CD8-positive, alpha-beta memory T cell (primary cell): ENCODE results near the gene ZC3H8. TPM values are rescaled to one million over a fixed set of nuclear protein-coding genes. Genes with fewer than 3 reads are reported as not detected.

Source experiments
- CTCF ChIA-PET: fragments of 350-600 bp; sonication (Branson Sonifier 250); formaldehyde crosslinking; loops from one replicate; lab custom pipeline; 2021; ENCODE audit warnings: antibody characterized with exemption; lab: Charles Lee
- POLR2A ChIA-PET: fragments of 350-600 bp; sonication (Branson Sonifier 250); formaldehyde crosslinking; loops from one replicate; lab custom pipeline; 2021; ENCODE audit warnings: antibody characterized with exemption; lab: Charles Lee
- DNase-seq, 5 donors: peaks; one replicate each; pipeline versions ENCODE4 v3.0.0 to v3.0.0-alpha.2; 2020 to 2022; ENCODE audit warnings: mixed read lengths in 1 of 5
- H3K27ac ChIP-seq: one replicate; pipeline ENCODE4 v1.7.0; 2013; ENCODE audit warnings: low read depth, mild to moderate bottlenecking, low read length, moderate library complexity
- H3K27me3 ChIP-seq: 2 replicates; pipeline ENCODE4 v1.7.0; 2013; ENCODE audit warnings: low read length, mild to moderate bottlenecking; ENCODE audit not compliant: insufficient read depth, poor library complexity, severe bottlenecking
- H3K36me3 ChIP-seq: 2 replicates; pipeline ENCODE4 v1.7.0; 2013; ENCODE audit warnings: mild to moderate bottlenecking, low read length, moderate library complexity; ENCODE audit not compliant: insufficient read depth
- H3K4me1 ChIP-seq: 2 replicates; pipeline ENCODE4 v1.7.0; 2013; ENCODE audit warnings: mild to moderate bottlenecking, low read length, moderate library complexity; ENCODE audit not compliant: insufficient read depth
- H3K4me3 ChIP-seq: 2 replicates; pipeline ENCODE4 v1.7.0; 2013; ENCODE audit warnings: mild to moderate bottlenecking, low read length
- H3K9me3 ChIP-seq: 2 replicates; pipeline ENCODE4 v1.7.0; 2013; ENCODE audit warnings: mild to moderate bottlenecking, low read length
- H3K27ac Mint-ChIP-seq, 8 donors: one replicate each; pipeline ENCODE4 v1.8.0; 2020 to 2021; ENCODE audit warnings: mixed read lengths in 8 of 8, mild to moderate bottlenecking in 6 of 8, inconsistent platforms in 3 of 8, moderate library complexity in 3 of 8
- H3K27me3 Mint-ChIP-seq, 2 donors: one replicate each; pipeline ENCODE4 v1.8.0; 2020 to 2021; ENCODE audit warnings: mixed read lengths in 2 of 2, mild to moderate bottlenecking in 1 of 2, moderate library complexity in 1 of 2
- H3K36me3 Mint-ChIP-seq, 3 donors: one replicate each; pipeline ENCODE4 v1.8.0; 2020 to 2021; ENCODE audit warnings: mixed read lengths in 3 of 3, inconsistent platforms in 1 of 3, mild to moderate bottlenecking in 1 of 3
- H3K4me1 Mint-ChIP-seq, 3 donors: one replicate each; pipeline ENCODE4 v1.8.0; 2020 to 2021; ENCODE audit warnings: mixed read lengths in 3 of 3, inconsistent platforms in 1 of 3, mild to moderate bottlenecking in 1 of 3
- H3K4me3 Mint-ChIP-seq, 7 donors: one replicate each; pipeline ENCODE4 v1.8.0; 2020 to 2021; ENCODE audit warnings: mixed read lengths in 7 of 7, mild to moderate bottlenecking in 6 of 7, moderate library complexity in 4 of 7, inconsistent platforms in 2 of 7
- H3K9me3 Mint-ChIP-seq, 5 donors: one replicate each; pipeline ENCODE4 v1.8.0; 2020 to 2022; ENCODE audit warnings: mixed read lengths in 5 of 5, mild to moderate bottlenecking in 3 of 5, moderate library complexity in 2 of 5, inconsistent platforms in 1 of 5
- polyA plus RNA-seq: library from polyadenylated mRNA; unstranded; fragments of 300-500 nt; fragmentation: Illumina TruSeq; gene quantifications from one replicate; pipeline ENCODE4 v1.2.3, GENCODE V29; 2021
- total RNA-seq, 2 experiments: library from RNA; stranded (reverse); gene quantifications; one replicate each; pipeline ENCODE4 v1.2.3, GENCODE V29; 2021

ZC3H8 gene
- total RNA-seq (10 to 100 TPM; 29.7 to 32.0 TPM), polyA plus RNA-seq (13.4 TPM)

DNA sequence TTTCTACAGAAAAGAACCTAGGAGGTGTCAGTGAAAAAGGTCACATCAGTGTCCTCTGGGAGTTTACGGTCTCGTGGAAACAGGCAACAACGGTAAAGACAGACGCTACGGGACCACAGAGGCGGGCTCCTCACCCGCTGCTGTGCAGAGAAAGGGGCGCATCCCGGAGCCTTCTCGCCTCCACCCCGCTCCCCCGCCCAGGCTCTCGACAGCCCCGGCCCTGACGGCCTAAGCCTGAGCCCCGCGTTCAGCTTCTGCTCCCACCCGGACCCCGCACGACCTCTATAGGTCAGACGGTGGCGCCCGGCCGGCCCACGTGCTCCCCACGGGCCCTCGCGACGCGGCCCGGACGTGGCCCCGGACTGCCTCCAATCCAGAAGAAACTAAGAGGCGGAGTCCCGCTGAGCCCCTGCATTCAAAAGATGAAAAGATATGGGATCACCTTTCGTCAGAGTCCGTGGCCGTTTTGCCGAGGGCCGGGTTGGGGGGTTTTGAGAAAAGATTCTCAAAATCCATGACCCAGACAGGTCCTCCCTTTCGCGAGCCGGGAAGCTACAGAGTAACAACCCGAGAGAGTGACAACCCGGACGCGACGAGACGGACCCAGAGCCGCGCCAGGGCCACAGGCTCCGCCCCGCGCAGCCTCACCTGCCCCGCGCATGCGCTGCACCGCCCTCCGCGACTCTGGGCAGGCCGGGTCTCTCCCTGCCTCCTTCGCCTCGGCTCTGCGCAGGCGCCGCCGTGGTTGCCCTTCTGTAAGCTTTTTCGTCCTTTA, at the start of gene ZC3H8:
Gene ZC3H8, minus strand, starts transcription at position 577 of the 775 bp plus-strand sequence. Its CDS starts 61 bp downstream, at position 516.
- Mint-ChIP-seq H3K4me3 (peak within 1 kb of the TSS; percentile 87 to 95 (median 89)), H3K4me1 (peaks cover 19 to 21% (median 20%) of the 10 kb centered on the region in 3 donors), H3K9me3 (no peaks in the 10 kb centered on the region), H3K27ac (peak within 1 kb of the TSS; percentile 88 to 98 (median 96)), H3K27me3 (no peaks in the 10 kb centered on the region), H3K36me3 (peaks cover 0 to 2% (median 0%) of the 10 kb centered on the region in 3 donors)
- peaks cover 29% of the 10 kb centered on the region for H3K4me1 ChIP-seq
- ChIA-PET CTCF (interaction anchor here (0.8 to 1.7 kb wide), 6 partner anchors 8 to 200 kb away, joined by 3 to 5 read pairs (median 4); partner anchors contain the start of gene TMEM87B), POLR2A (interaction anchor here (1.0 to 2.3 kb wide), 7 partner anchors 15 to 329 kb away, joined by 3 to 15 read pairs (median 4); no protein-coding TSS in a partner anchor)
- DNase-seq: peak; percentile 95 to 96 (median 96)
- H3K9me3 ChIP-seq: no peaks in the 10 kb centered on the region
- no peaks in the 10 kb centered on the region for H3K36me3 ChIP-seq
- H3K27me3 ChIP-seq: no peaks in the 10 kb centered on the region
- H3K4me3 ChIP-seq: peak within 1 kb of the TSS; percentile 71
- peak within 1 kb of the TSS; percentile 93 for H3K27ac ChIP-seq

DNA sequence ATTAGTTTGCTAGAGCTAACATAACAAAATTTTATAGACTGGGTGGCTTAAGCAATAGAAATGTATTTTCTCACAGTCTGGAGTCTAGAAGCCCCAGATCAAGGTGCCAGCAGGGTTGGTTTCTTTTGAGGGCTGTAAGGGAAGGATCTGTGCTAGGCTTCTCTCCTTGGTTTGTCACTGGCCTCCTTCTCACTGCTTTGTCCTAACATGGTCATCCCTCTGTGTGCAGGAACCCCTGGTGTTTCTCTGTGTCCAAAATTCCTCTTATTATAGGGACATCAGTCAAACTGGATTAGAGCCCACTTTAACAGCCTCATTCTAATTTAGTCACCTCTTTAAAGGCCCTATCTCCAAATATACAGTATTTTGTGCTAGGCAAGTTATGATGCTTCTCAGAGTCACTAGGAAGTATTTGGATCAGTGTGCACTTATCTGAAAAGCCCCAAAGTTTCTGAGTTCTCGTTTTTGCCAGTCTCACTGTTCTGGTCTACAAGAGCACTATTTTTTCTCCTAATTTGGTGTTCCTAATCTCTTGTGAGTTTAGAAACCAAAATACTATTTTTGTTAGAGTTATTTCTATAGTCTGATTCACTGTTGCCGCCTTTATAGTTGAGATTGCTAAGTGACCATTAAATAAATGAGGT, 49.6 kb upstream of the ZC3H8 start:
- Histone ChIP-seq H3K36me3 (peaks cover 10% of the 10 kb centered on the region), H3K9me3 (no peaks in the 10 kb centered on the region), H3K27ac (no peak overlapping the region), H3K27me3 (no peaks in the 10 kb centered on the region), H3K4me1 (no peaks in the 10 kb centered on the region), H3K4me3 (no peak overlapping the region)
- Mint-ChIP-seq H3K4me1 (no peaks in the 10 kb centered on the region), H3K27me3 (no peaks in the 10 kb centered on the region), H3K36me3 (peaks cover 9 to 67% (median 38%) of the 10 kb centered on the region in 3 donors), H3K4me3 (no peak overlapping the region), H3K9me3 (no peaks in the 10 kb centered on the region), H3K27ac (peak overlapping the region in 2 of 8 donors; percentile 36 to 55)
- DNase-seq: no peak
- ChIA-PET CTCF (no interaction called here), POLR2A (no interaction called here)

DNA sequence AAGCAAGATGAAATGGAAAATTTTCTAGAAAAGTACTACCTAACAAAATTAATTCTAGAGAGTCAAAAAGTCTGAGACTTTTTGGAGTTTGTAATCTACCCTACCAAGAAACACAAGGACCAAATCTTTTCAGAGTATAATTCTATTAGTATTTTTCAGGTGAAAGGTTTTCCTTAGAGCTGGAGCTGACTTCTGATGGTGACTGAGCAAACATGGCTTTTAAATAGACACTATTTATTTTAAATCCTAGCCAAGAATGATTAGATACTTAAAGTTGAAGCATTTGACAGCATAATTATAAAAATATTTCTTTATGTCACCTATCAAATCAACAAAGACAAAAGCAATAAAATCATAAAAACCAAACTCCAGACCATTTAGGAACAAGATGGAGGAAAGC, 47.1 kb upstream of the ZC3H8 start:
- CTCF ChIA-PET: no interaction called here
- Histone ChIP-seq H3K27me3 (no peaks in the 10 kb centered on the region), H3K4me1 (no peaks in the 10 kb centered on the region), H3K4me3 (no peak overlapping the region), H3K27ac (no peak overlapping the region), H3K9me3 (no peaks in the 10 kb centered on the region), H3K36me3 (peaks cover 10% of the 10 kb centered on the region)
- POLR2A ChIA-PET: no interaction called here
- no peak overlapping the region for H3K27ac Mint-ChIP-seq
- H3K4me3 Mint-ChIP-seq: no peak overlapping the region
- no peaks in the 10 kb centered on the region for H3K27me3 Mint-ChIP-seq
- H3K4me1 Mint-ChIP-seq: peaks cover 0 to 2% (median under 1%) of the 10 kb centered on the region in 3 donors
- no peaks in the 10 kb centered on the region for H3K9me3 Mint-ChIP-seq
- no peak for DNase-seq
- H3K36me3 Mint-ChIP-seq: peaks cover 9 to 60% (median 32%) of the 10 kb centered on the region in 3 donors

DNA sequence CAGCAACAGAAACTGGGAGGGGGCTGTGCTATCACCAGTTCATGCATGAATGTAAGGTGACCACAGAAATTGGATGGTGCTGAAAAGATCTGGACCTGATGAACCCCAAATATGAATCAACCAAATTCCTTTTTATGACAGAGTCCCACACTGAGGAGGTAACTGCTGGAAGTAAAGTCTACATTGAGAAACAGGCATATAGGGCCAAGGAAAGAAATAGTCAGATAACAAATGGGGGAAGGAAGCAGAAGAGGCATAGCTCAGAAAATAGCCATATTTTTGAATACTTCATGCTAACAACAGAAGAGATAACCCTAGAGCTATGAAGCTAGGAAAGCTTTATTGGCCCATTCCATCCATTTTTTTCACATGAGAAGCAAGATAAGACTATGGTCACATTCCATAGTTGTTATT, 46.3 kb upstream of the ZC3H8 start:
- Mint-ChIP-seq H3K4me1 (peaks cover 3 to 7% (median 6%) of the 10 kb centered on the region in 3 donors), H3K27ac (peak overlapping the region in 1 of 8 donors; percentile 61), H3K36me3 (peaks cover 9 to 52% (median 27%) of the 10 kb centered on the region in 3 donors), H3K4me3 (no peak overlapping the region), H3K9me3 (no peaks in the 10 kb centered on the region), H3K27me3 (no peaks in the 10 kb centered on the region)
- POLR2A ChIA-PET: no interaction called here
- H3K27me3 ChIP-seq: no peaks in the 10 kb centered on the region
- no peaks in the 10 kb centered on the region for H3K4me1 ChIP-seq
- CTCF ChIA-PET: no interaction called here
- H3K4me3 ChIP-seq: no peak overlapping the region
- DNase-seq: no peak
- H3K9me3 ChIP-seq: no peaks in the 10 kb centered on the region
- H3K27ac ChIP-seq: no peak overlapping the region
- peaks cover 10% of the 10 kb centered on the region for H3K36me3 ChIP-seq

DNA sequence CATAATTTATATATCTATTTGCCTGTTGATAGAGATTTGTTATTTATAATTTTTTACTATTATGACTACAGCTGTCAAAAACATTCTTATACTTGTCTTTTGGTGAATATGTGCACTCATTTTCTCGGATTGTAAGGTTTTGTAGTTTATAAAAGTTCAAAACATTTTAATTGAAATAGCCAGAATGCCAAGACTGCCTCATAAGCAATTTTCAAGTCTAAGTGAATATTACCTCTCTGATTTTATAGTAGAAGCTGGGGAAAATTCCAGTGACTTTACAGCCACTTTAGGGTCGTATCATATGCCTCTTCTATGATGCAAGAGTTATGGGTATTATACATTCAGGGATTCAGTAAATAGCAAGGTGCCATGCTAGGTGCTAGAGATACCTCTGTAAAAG, 41.6 kb upstream of the ZC3H8 start:
- Mint-ChIP-seq H3K27me3 (no peaks in the 10 kb centered on the region), H3K4me1 (peaks cover 7 to 15% (median 12%) of the 10 kb centered on the region in 3 donors), H3K27ac (no peak overlapping the region), H3K4me3 (no peak overlapping the region), H3K36me3 (peaks cover 3 to 16% (median 9%) of the 10 kb centered on the region in 3 donors), H3K9me3 (no peaks in the 10 kb centered on the region)
- Histone ChIP-seq H3K36me3 (no peaks in the 10 kb centered on the region), H3K9me3 (no peaks in the 10 kb centered on the region), H3K4me3 (no peak overlapping the region), H3K27ac (no peak overlapping the region), H3K4me1 (no peaks in the 10 kb centered on the region), H3K27me3 (no peaks in the 10 kb centered on the region)
- CTCF ChIA-PET: no interaction called here
- POLR2A ChIA-PET: no interaction called here
- DNase-seq: no peak

DNA sequence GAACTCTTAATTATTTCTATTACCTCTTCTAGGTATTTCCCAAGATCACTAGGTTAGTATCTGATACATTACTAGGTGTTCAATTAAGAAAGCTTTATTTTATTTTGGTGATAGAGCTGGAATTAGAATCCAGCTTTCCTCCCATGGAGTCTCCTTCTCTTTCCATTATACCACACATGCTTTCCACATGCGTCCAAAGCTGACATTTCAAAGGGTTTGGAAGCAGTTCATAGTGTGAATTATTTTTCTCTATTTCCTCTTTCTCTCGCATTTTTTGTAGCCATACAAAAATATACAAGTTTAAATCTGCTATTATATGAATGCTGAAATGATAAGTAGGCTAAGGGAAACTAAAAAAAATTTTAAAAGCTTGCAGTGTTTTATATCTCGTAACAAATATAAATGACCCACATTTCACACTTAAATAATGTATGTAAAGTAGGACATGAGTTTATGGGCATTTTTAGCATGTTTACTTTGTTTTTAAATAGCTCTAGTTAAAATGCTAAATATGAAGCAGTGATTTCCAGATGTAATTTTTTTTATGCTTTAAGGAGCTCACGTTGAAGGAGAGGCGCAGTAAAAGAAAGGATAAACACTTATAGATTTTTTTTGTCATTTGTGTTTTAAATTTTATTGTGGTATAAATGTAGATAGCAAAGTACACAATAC, 40.7 kb upstream of the ZC3H8 start:
- H3K4me1 Mint-ChIP-seq: peaks cover 7 to 15% (median 12%) of the 10 kb centered on the region in 3 donors
- ChIA-PET POLR2A (no interaction called here), CTCF (no interaction called here)
- Histone ChIP-seq H3K36me3 (no peaks in the 10 kb centered on the region), H3K4me1 (no peaks in the 10 kb centered on the region), H3K27ac (no peak overlapping the region), H3K27me3 (no peaks in the 10 kb centered on the region), H3K4me3 (no peak overlapping the region), H3K9me3 (no peaks in the 10 kb centered on the region)
- no peaks in the 10 kb centered on the region for H3K9me3 Mint-ChIP-seq
- no peak for DNase-seq
- H3K27ac Mint-ChIP-seq: no peak overlapping the region
- H3K4me3 Mint-ChIP-seq: no peak overlapping the region
- H3K36me3 Mint-ChIP-seq: peaks cover 0 to 9% (median 3%) of the 10 kb centered on the region in 3 donors
- no peaks in the 10 kb centered on the region for H3K27me3 Mint-ChIP-seq

DNA sequence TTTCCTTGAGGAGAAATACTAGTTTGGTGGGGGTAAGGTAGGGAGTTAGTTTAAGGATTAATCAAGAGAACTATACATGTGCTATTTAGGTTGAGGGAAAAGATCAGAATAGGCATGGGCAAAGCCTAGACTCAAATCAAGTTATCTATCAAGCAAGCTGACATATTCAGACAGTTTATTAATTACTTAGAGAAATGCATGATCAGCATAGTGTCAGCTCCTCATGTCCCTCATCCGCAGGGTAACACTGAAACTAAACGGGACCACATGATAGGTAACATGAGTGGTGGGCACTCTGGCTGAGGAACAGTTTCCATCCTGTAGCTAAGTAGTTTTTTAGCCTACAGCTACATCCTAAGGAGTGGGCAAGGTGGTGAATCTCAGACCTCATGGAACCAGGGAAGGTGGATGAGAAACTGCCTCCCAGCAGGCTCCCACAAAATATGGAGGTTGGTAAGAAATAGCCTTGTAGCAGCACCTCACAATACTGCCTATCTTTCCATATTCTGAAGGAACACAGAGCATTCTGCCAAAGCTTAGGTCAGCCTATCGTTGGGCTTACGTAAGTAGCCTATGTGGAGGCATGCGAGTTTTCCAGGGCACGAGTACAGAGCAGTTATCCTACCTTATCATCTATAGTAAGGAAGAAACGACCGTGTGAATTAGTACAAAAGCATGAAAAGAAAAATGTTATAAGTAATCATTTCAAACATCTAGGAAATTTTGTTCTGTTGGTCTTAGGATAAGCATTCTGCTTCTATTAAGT, 39.0 kb upstream of the ZC3H8 start:
- no peaks in the 10 kb centered on the region for H3K9me3 Mint-ChIP-seq

More for the DNA sequence above, 39.0 kb upstream of the ZC3H8 start:
- Histone ChIP-seq H3K4me1 (no peaks in the 10 kb centered on the region), H3K27ac (no peak overlapping the region), H3K9me3 (no peaks in the 10 kb centered on the region), H3K27me3 (no peaks in the 10 kb centered on the region), H3K36me3 (no peaks in the 10 kb centered on the region), H3K4me3 (no peak overlapping the region)
- ChIA-PET CTCF (no interaction called here), POLR2A (no interaction called here)
- H3K27me3 Mint-ChIP-seq: no peaks in the 10 kb centered on the region
- H3K36me3 Mint-ChIP-seq: peaks cover 0 to 5% (median 0%) of the 10 kb centered on the region in 3 donors
- H3K27ac Mint-ChIP-seq: no peak overlapping the region
- peaks cover 10 to 15% (median 12%) of the 10 kb centered on the region in 3 donors for H3K4me1 Mint-ChIP-seq
- no peak overlapping the region for H3K4me3 Mint-ChIP-seq
- no peak for DNase-seq
